H7 (cell line): ENCODE measurements around the gene DCAKD. TPM values are rescaled to one million over a fixed set of nuclear protein-coding genes. Genes with fewer than 3 reads are reported as not detected.

Experiments used
- DNase-seq: peaks from one replicate; pipeline ENCODE4 v3.0.0; 2012
- H3K27me3 ChIP-seq: 2 replicates; pipeline ENCODE4 v1.6.0; 2011; ENCODE audit warnings: mild to moderate bottlenecking, low read length; ENCODE audit not compliant: control insufficient read depth, insufficient read depth
- H3K36me3 ChIP-seq: replicated peaks from 2 replicates; pipeline ENCODE4 v1.5.1; 2011; ENCODE audit warnings: low read length; ENCODE audit not compliant: control insufficient read depth, insufficient read depth
- H3K4me3 ChIP-seq: 2 replicates; pipeline ENCODE4 v1.5.1; 2011; ENCODE audit warnings: low read depth, mild to moderate bottlenecking, control low read depth, low read length, moderate library complexity; ENCODE audit not compliant: insufficient read depth
- total RNA-seq: library from RNA; depleted of rRNA; stranded (reverse); fragments of >200 nt; shearing (Covaris generic); gene quantifications from 2 replicates; pipeline ENCODE4 v1.2.3, GENCODE V29; 2014

DCAKD gene
- total RNA-seq, 1 experiment from 2014 or later: 70.7 TPM

DNA sequence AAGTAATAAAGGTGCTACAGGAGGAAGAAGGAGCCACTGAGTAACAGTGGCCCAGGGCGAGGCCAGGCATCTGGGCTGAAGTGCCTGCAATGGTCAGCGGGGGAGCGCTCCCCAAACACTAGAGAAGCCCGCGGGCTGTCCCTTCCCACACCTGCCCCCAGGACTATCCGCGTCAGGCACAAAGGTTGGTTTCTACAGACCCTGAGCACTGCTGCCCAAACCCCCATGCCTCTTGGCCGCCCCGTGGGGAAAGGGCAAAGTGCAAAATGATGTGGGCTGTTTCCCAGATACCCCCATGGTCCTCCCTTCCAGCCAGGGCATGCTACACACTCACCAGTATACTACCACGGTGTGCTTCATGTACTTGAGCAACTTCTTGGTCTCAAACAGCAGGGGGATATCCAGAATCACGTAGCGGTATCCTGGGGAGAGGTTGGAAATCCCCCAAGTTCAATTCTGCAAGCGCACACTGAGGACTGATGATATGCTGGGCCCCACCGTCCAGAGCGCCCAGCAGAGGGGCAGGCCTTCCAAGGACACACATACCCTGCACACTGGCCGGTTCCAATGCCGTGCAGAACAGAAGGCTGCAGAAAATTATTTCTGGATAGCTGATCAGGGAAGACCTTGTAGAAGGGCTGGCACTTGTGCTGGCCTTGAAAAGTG is 21.5 kb downstream of the DCAKD start:
- Histone ChIP-seq H3K27me3 (no peaks in the 10 kb centered on the region), H3K4me3 (no peak overlapping the region), H3K36me3 (peaks cover 35% of the 10 kb centered on the region)
- DNase-seq: no peak

DNA sequence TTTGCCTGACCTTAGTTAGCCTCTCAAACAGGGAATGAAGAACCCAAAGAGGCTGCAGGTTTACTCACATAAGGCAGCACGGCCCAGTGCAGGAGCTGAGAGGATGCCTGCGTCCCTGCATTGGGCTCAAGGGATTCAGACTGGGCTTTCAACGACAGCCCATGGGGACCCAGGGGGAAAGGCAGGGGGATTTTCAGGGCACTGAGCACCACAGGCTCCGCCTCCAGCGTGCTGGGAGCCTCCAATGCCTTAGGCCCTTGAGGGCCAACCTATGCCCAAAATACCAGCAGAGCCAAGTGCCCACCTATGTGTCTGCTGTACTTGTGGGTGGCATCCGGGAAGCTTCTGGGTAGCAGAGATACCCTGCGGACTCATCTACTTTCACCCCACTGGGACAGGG is 22.3 kb downstream of the DCAKD start:
- H3K36me3 ChIP-seq: peaks cover 36% of the 10 kb centered on the region
- H3K4me3 ChIP-seq: no peak overlapping the region
- no peak for DNase-seq
- no peaks in the 10 kb centered on the region for H3K27me3 ChIP-seq

DNA sequence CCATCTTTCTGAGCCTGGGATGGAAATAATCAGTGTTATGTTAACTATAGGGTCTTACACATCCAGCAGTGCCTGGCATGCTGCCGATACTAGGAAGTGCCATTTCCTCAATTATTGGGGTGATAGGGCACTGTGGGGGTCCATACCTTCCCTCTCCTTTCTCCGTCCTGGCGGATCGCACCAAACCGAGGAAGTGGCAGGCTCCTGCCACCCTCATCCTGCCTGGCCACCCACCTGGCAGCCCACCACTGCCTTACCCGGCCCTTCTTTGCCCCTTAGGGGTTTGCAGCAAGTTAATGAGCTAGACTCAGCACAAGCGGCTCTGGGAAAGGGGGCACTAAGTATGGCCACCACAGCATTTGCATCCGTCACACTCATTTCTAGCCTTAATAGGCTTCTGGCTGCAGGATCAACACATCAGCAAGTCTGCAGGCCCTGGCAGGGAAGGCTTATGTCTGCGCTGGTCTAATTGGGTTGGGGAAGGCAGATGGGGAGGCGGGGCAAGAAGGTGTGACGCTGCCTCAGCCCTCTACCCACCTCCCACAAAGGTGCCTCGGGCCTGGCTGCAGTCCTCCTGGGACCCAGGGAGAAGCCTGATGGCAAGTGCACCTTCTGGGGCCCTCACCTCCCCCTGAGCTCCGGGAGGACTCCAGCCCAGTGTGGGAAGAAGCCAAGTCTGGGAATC is 28.6 kb downstream of the DCAKD start:
- DNase-seq: peak; percentile 68
- Histone ChIP-seq H3K36me3 (peaks cover 12% of the 10 kb centered on the region), H3K4me3 (no peak overlapping the region), H3K27me3 (peaks cover 39% of the 10 kb centered on the region)

GRCh38 chr17:45022288-45022648 is 29.2 kb downstream of the DCAKD start:
- Histone ChIP-seq H3K4me3 (no peak overlapping the region; the same call in 1 of the 2 replicates), H3K27me3 (peaks cover 41% of the 10 kb centered on the region), H3K36me3 (peaks cover 10% of the 10 kb centered on the region)
- peak; percentile 67 for DNase-seq

- H3K36me3 ChIP-seq: peaks cover 9% of the 10 kb centered on the region
- peak; percentile 98 for DNase-seq
- peak overlapping the region; percentile 50 for H3K4me3 ChIP-seq
- H3K27me3 ChIP-seq: peaks cover 41% of the 10 kb centered on the region
These were observed 29.7 kb downstream of the DCAKD start for GRCh38 chr17:45021607-45022287.

DNA sequence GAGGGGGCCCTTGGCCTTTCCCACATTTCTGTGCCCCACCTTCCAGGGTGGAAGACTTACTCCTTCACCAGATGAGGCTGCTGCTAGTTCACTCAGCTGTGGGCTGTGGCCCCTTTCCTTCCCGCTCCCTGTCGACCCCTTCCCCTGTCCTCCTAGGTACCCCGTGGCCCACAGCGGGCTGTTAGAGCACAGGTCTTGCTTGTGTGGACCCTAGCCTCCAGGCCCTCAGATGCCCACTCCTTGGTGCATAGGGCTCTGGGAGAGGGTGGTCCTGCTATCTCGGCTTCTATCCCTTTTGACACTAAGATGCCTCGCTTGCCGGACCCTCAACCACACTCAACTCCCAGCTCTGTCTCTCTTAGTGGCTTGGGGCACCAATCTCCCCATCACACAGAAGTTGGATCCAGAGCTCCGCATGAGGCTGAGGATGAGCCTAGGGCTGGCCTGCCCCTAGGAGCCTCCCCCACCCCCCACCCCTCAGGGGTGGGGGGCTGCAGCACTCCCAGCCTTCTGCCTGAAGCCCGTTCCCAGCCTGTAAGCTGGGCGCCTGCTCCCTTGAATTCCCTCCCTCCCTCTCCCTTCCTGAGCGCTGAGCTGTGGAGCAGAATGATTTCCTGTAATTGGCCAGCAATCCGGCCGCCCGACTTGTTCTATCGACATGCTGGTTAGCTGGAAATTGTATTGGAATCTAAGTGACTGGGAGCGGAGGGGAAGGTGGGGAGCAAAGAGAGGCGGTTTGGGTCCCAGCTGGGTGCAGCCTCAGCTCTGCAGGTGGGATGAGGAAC is 30.9 kb downstream of the DCAKD start:
- Histone ChIP-seq H3K4me3 (peak overlapping the region; percentile 19; the same call in 1 of the 2 replicates), H3K27me3 (peaks cover 41% of the 10 kb centered on the region), H3K36me3 (peaks cover 6% of the 10 kb centered on the region)
- peak; percentile 80 for DNase-seq

DNA sequence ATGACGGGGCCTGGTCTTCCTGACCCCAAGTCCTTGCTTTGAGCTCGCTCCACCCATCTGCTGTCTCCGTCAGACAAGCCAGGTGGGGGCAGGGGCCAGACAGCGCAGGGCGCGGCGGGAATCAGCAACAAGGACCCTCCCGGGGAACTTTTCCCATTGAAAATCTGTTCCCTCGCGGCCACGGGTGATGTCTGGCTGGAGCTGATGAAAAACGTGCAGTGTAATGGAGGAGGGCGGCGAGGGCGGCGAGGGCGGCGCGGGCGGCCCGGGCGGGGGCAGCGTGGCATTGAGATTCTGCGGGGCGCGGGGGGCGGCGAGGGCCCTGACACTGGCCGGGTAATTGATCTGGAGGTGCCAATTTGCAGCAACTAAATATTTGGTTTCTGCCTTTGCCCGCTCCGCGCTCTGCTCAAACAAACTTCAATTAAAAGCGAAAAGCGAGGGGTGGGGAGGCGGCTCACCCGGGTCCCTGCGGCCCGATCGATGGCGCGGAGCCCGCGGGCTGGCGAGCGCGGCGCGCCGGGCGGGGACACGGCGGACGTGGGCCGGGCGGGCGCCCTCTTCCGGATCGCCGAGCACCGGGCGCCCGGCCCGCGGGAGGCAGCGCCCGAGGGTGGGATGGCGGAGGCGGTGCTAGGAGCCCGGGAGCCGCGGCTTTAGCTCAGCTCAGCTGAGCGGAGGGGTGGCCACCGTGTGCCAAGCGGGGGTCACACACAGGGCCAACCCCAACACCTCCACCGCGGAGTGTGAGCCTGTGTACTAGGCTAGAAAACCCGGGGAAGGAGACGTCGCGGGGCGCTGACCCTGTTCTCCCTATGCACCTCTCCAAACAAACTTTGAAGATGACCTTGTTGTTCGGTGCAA is 32.4 kb downstream of the DCAKD start:
- DNase-seq: peak; percentile 82
- Histone ChIP-seq H3K27me3 (peaks cover 41% of the 10 kb centered on the region), H3K36me3 (peaks cover 2% of the 10 kb centered on the region; the same call in 1 of the 2 replicates), H3K4me3 (peak overlapping the region; percentile 46)

GRCh38 chr17:45018514-45018847 is 33.0 kb downstream of the DCAKD start:
- Histone ChIP-seq H3K36me3 (no peaks in the 10 kb centered on the region), H3K4me3 (peak overlapping the region; percentile 46), H3K27me3 (peaks cover 41% of the 10 kb centered on the region)
- DNase-seq: no peak

- no peak overlapping the region for H3K4me3 ChIP-seq
- H3K27me3 ChIP-seq: peaks cover 41% of the 10 kb centered on the region
- no peak for DNase-seq
- H3K36me3 ChIP-seq: no peaks in the 10 kb centered on the region
These were observed 34.6 kb downstream of the DCAKD start for GRCh38 chr17:45016823-45017222.

DNA sequence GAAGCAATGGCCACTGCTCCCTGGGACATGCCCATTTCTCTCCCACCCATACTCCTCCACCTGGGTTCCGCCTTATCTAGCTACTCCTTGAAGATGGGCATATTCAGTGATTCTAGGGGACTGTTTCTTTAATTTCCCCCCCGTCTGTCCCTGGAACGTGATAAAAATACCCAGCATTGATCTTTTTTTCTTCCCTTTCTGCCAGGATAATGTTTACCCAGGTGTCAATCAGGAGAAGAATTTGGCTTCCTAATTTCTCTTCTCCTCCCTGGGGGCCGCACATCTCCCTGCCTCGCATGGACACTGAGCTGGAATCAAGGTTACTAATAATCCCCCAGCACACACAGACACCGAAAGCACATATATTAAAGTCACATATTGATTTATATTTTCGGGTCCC is 35.2 kb downstream of the DCAKD start:
- no peaks in the 10 kb centered on the region for H3K36me3 ChIP-seq
- DNase-seq: no peak
- peaks cover 36% of the 10 kb centered on the region for H3K27me3 ChIP-seq
- no peak overlapping the region for H3K4me3 ChIP-seq

DNA sequence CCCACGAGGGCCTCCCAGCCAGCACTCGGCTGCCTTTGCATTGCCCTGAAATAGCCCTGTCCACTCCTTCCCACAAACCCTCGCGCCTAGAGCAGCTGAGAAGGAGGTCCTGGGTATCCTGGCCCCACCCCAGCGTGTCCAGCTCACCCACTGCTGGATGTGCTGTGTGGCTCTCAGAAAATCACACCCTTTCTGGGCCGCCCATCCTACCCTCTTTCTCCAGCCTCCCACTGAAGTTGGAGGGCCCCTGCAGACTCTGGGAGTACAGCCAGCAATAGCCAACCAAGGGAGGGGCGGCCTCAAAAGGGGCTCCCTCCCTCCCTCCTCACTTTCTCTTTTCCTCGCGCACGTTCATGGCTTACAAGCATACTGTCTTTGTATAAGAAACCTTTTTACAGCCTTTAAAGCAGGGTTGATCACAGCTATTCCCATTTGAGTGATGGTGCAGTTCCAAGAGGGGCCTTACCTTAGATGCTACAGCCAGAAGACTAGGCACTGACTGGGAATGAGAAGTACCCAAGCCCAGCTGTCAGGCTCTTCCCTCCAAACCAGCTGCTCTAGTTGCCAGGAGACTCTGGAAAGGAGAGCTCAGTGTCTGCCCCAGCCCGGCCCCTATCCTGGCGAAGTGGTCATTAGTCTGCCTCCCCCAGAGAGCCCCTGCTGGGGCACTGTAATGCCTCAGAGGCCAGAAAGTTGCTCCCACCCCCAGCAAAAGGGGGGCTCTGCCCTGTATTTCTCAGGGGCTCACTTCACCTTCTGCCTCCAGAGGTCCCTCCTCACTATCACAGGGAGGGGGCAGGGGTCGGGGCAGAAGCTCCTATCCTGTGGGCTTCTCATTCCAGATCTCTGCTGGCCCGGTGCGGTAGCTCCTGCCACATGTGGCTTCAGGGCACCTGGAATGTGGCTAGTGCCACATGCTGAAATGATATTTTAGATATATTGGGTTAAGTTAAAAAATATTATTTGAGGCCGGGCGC is 38.1 kb downstream of the DCAKD start:
- Histone ChIP-seq H3K4me3 (no peak overlapping the region), H3K27me3 (peaks cover 8% of the 10 kb centered on the region), H3K36me3 (no peaks in the 10 kb centered on the region)
- peak; percentile 71 for DNase-seq

GRCh38 chr17:45011767-45012166 is 39.7 kb downstream of the DCAKD start:
- H3K36me3 ChIP-seq: no peaks in the 10 kb centered on the region
- no peaks in the 10 kb centered on the region for H3K27me3 ChIP-seq
- H3K4me3 ChIP-seq: no peak overlapping the region
- DNase-seq: no peak
